SJCRH30 (cell line): ENCODE measurements around the gene ADISSP. TPM values are rescaled to one million over a fixed set of nuclear protein-coding genes. Genes with fewer than 3 reads are reported as not detected.

Source experiments
- DNase-seq, 2 experiments: peaks; one replicate each; pipeline ENCODE4 v3.0.0-alpha.2; 2015 to 2020
- H3K27ac ChIP-seq: fragments of 250-450 bp; sonication (Bioruptor Pico); 2 replicates; pipeline ENCODE4 v1.5.1; 2020; ENCODE audit warnings: mild to moderate bottlenecking, moderate library complexity
- H3K27me3 ChIP-seq: fragments of 250-450 bp; sonication (Bioruptor Pico); 2 replicates; pipeline ENCODE4 v1.5.1; 2020; ENCODE audit warnings: mild to moderate bottlenecking, moderate library complexity
- H3K36me3 ChIP-seq: fragments of 250-450 bp; sonication (Bioruptor Pico); 2 replicates; pipeline ENCODE4 v1.5.1; 2020; ENCODE audit warnings: mild to moderate bottlenecking, moderate library complexity
- H3K4me1 ChIP-seq: fragments of 250-450 bp; sonication (Bioruptor Pico); 2 replicates; pipeline ENCODE4 v1.5.1; 2020; ENCODE audit warnings: mild to moderate bottlenecking, moderate library complexity
- H3K4me3 ChIP-seq: fragments of 250-450 bp; sonication (Bioruptor Pico); 2 replicates; pipeline ENCODE4 v1.5.1; 2020; ENCODE audit warnings: mild to moderate bottlenecking, moderate library complexity
- H3K9me3 ChIP-seq: fragments of 250-450 bp; sonication (Bioruptor Pico); replicated peaks from 2 replicates; pipeline ENCODE4 v1.5.1; 2020; ENCODE audit warnings: mild to moderate bottlenecking, moderate library complexity
- total RNA-seq: library from RNA; depleted of rRNA; stranded (reverse); fragments of >200 nt; shearing (Covaris generic); gene quantifications from 2 replicates; pipeline ENCODE4 v1.2.3, GENCODE V29; 2014

The ADISSP gene
- total RNA-seq, 1 experiment from 2014 or later, result 44.9 TPM

DNA sequence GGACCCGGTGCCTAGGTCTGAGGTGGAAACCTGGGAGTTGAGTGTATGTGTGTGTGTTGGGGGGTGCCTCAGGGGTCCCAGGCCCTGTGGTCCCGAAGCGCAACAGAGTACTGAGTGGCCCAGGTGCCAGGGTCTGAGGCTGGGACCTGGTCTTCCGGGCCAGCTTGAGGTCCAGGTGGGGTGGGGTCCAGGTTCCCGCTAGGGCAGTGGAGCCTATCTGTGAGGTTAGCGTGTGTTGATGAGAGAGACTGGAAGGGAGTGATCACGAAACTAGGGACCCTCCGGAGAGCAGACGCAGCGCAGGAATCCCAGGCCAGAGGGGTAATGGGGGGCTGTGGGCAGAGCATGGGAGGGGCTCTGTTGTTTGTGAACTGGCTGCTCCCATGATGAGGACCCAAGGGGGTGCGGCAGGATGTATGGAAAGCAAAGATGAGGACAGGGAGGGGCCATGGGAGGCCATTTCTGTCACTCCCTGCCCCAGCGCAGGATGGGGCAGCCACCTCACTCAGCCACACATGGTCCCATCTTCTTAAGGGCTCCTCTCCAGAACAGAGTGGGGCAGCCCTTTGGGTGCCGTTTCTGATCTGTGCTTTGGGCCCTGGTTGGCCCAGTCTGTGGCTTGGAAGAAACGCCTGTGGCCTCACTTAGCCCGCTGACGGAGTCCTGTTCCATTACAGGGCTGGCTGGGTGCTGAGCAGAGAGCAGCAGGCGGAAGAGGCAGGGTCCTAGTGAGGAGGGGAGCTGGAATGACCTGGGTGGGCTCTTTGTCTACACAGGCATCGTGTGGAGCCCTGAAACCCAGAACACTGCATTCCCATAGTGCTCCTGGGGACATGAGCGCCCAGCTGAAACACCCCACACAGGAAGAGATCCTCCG lies 34.2 kb downstream of the ADISSP start:
- no peak overlapping the region for H3K4me3 ChIP-seq
- DNase-seq, result no peak
- H3K27me3 ChIP-seq, result no peaks in the 10 kb centered on the region
- H3K4me1 ChIP-seq, result no peaks in the 10 kb centered on the region
- H3K9me3 ChIP-seq, result no peaks in the 10 kb centered on the region
- no peaks in the 10 kb centered on the region for H3K36me3 ChIP-seq
- no peak overlapping the region for H3K27ac ChIP-seq

DNA sequence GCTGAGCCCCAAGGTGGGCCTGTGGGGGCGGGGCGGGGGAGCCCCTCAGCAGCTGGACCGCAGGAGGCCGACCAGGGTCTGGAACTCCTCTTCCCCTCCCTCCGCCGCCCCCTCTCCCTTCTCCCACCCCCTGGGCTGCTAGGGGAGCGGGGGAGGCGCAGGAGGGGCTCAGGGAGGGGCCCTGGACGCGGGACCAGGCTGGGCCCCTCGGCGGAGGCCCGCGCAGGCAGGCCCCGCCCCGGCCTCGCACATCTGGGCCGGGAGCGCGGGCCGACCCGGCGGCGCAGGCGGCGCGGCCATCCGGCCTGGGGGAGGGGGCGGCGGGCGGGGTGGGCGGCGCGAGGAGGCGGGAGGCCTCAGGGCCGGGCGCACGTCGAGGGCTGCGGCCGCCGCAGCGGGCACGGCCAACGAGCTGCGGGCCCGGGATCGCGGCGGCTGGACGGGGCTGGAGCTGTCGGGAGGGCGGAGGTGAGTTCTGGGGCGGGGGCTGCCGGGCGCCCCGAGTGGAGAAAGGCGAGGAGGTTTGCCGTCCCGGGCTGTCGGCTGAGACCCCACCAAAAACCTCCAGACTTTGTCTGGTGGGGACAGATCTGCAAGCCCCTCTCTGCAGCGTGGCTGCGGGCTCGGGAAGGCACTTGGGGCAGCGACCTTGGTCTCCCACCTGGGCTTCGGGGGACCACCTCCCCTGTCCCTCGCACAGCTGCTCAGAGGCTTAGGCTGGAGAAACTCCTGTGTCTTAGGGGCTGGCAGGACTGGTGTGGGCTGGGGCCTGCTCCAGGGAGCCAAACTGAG lies 35.0 kb downstream of the ADISSP start, which contains the start of gene HSPA12B:
TSS of gene HSPA12B (plus strand) at position 359 of the 792 bp plus-strand sequence. CDS start 5,990 bp downstream, outside the sequence.
- Histone ChIP-seq H3K27me3 (no peaks in the 10 kb centered on the region), H3K4me1 (peaks cover 4% of the 10 kb centered on the region; the same call in 1 of the 2 replicates), H3K9me3 (no peaks in the 10 kb centered on the region), H3K36me3 (no peaks in the 10 kb centered on the region), H3K4me3 (no peak within 1 kb of the TSS), H3K27ac (no peak within 1 kb of the TSS)
- no peak for DNase-seq

DNA sequence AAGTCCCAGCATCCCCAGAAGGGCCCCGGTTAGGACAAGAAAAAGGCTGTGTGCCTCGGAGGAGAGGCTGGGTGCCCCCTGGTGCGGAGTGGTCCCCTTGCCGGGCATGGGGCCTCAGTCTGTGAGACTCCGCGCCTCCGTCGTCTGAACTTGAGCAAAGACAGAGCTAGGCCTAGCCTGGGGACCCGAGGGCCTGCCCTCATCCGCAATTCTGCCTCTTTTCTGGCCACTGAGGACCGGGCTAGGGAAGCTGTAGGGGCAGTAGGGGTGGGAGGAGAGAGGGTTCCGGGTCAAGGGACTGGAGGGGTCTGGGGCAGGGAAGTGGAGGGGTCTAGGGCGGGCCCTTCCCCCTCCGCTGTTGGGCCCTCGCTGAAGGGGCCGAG lies 35.6 kb downstream of the ADISSP start:
- Histone ChIP-seq H3K4me3 (no peak overlapping the region), H3K36me3 (no peaks in the 10 kb centered on the region), H3K27me3 (no peaks in the 10 kb centered on the region), H3K27ac (no peak overlapping the region), H3K4me1 (peaks cover 4% of the 10 kb centered on the region; the same call in 1 of the 2 replicates), H3K9me3 (no peaks in the 10 kb centered on the region)
- no peak for DNase-seq

DNA sequence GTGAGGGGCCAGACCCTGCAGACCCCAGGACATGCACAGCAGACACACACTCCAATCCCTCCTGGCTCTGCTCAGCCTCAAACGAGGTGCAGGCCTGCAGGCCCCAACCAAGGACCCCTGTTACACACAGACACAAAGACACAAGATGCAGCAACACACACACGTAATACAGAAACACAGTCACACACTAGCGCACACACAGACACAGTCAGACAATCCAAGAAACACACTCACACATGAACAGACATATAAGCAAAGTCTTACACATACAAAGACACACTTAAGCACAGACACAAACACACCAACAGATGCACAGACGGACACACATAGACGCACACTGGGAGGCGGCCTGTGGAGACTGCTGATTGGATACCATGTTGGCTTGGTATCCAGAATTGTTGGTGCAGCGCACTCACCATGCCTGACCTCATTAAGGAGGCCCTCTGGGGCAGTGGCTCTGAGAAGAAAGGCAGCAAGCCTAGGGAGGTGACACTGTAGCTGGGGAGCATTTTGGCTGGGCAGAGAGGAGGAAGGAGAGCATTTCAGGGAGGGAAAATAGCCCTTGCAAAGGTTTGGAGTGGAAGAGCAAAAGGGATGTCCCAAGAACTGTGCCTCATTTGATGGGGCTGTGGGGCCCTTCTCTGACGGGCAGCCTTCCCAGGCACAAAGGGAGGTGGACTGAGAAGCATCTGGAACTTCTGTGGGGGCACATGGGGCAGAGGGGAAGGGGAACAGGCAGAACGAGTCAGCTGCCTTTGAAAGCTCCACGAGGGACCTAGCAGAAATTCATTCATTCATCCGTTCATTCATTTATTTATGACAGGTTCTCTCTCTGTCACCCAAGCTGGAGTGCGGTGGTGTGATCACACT lies 36.5 kb downstream of the ADISSP start:
- Histone ChIP-seq H3K36me3 (no peaks in the 10 kb centered on the region), H3K27ac (no peak overlapping the region), H3K4me3 (no peak overlapping the region), H3K4me1 (peaks cover 4% of the 10 kb centered on the region; the same call in 1 of the 2 replicates), H3K9me3 (no peaks in the 10 kb centered on the region), H3K27me3 (no peaks in the 10 kb centered on the region)
- no peak for DNase-seq

DNA sequence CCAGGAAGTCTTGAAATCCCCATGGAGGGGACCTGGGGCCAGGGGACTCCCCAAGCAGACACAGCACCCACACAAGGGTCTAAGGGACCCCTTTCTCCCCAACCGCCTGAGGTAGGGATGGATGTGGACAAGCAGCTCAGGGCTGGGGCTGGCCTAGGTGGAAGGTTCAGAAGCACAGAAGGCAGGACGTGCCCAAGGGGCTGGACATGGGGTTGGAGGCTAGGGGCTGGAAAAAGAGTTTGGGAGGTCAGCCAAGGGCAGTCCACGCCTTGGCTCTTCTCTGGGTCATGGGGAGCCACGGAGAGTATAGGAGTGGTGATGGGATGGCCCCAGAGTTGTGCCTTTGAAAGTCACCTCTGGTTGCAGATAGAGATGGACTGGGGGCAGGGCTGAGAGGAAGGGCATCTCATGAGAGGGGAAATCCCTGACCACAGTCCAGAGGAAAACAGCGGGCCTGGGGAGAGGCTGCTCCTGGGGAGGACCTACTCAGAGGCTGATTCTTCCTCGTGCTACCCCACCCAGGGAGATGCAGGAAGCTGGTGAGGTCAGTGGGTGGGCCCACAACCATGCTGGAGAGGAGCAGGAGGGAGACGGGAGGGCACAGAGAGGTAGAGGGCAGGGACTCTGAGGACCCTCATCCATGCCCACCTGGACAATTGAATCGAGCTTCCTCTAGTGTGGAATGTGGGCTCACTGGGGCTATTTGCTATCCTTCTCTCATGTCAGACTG lies 37.6 kb downstream of the ADISSP start:
- Histone ChIP-seq H3K27ac (no peak overlapping the region), H3K9me3 (no peaks in the 10 kb centered on the region), H3K4me3 (no peak overlapping the region), H3K27me3 (no peaks in the 10 kb centered on the region), H3K36me3 (no peaks in the 10 kb centered on the region), H3K4me1 (peaks cover 4% of the 10 kb centered on the region; the same call in 1 of the 2 replicates)
- no peak for DNase-seq

DNA sequence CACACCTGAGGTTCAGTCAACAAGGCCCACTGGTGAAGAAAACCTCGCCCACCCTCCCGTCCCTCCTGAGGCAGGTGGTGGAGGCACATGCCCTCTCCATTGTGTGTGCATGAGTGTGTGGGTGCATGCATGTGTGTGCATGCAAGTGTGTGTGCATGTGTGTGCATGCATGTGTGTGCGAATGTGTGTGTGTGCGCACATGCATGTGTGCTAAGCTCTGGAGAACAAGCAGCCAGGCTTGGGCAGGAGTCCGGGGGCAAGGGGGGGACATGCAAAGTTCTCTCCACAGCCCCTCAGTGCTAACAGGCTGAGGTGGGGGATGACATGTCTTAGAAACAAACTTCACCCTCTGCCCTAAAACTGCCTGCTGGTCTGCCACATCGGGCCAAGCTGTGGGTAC lies 38.2 kb downstream of the ADISSP start:
- H3K4me1 ChIP-seq, result peaks cover 4% of the 10 kb centered on the region; the same call in 1 of the 2 replicates

DNA sequence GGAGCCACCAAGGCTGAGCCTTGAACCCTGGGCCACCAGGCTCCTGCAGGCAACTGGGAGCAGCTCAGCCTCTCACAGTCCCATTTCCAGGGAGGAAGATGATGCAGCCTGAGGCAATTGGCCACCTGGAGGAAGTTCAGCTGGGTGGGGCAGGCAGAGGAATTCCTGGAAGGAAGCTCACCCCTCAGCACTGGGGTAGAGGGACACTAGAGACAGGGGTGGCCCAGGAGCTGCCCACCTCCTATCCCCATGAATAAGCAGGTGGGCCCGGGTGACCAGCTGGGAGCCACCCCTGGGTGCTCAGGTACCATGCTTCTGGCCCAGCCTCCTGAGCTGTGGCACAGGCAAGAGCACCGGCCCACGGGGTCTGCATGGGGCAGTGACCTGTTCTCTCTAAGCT lies 38.7 kb downstream of the ADISSP start:
- no peak overlapping the region for H3K27ac ChIP-seq
- H3K4me3 ChIP-seq, result no peak overlapping the region
- peaks cover 4% of the 10 kb centered on the region; the same call in 1 of the 2 replicates for H3K4me1 ChIP-seq
- no peaks in the 10 kb centered on the region for H3K9me3 ChIP-seq
- DNase-seq, result no peak
- no peaks in the 10 kb centered on the region for H3K36me3 ChIP-seq
- no peaks in the 10 kb centered on the region for H3K27me3 ChIP-seq

More for the DNA sequence above, 38.2 kb downstream of the ADISSP start:
- H3K27me3 ChIP-seq, result no peaks in the 10 kb centered on the region
- H3K36me3 ChIP-seq, result no peaks in the 10 kb centered on the region
- H3K4me3 ChIP-seq, result no peak overlapping the region
- H3K9me3 ChIP-seq, result no peaks in the 10 kb centered on the region
- DNase-seq, result no peak
- no peak overlapping the region for H3K27ac ChIP-seq

DNA sequence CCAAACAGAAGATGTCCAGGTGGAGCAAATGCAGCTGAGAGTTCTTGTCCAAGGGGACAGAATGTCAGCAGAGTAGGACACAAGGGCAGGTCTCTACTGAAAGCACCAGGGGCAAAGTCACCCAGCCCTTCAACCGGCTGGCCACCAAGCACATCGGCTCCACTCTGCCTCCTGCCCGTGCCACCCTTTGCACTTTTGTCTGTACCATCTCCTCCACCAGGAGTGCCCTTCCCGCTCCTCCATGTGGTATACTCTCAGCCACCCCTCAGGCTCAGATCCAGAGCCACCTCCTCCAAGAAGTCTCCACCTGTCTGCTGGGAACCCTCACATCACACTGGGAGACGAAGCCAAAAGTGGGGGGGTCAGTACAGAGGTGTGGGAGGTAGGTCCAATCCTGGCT lies 39.2 kb downstream of the ADISSP start:
- Histone ChIP-seq H3K4me3 (no peak overlapping the region), H3K36me3 (no peaks in the 10 kb centered on the region), H3K27me3 (no peaks in the 10 kb centered on the region; the same call in 1 of the 2 replicates), H3K27ac (no peak overlapping the region), H3K4me1 (peaks cover 4% of the 10 kb centered on the region; the same call in 1 of the 2 replicates), H3K9me3 (no peaks in the 10 kb centered on the region)
- DNase-seq, result no peak

DNA sequence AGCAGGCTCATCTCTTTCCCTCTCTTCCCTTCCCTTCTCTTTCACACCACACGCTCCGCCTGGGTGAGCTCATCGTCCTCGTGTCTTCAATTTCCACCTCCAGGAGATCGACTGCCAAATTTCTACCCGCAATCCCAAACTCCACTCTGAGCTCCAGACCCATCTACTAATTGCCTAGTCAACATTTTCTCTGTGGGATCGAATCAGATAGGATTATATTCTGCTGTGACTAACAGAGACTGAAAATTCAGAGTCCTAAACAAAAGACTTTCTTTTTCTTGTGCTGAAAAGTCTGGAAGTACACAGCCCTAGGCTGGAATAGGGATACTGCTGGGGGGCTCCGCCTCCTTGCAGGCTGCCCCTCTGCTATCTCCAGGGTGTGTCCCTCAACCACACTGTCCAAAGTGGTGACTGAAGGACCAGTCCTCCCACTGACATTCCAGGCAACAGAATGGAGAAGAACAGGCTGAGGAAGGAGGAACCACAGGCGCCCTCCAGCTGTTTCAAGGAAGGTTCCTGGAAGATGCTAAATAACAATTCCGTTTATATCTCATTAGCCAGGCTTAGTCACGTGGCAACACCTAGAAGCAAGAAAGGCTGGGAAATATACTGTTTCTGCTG lies 40.0 kb downstream of the ADISSP start:
- Histone ChIP-seq H3K27me3 (no peaks in the 10 kb centered on the region; the same call in 1 of the 2 replicates), H3K9me3 (no peaks in the 10 kb centered on the region), H3K27ac (no peak overlapping the region), H3K36me3 (no peaks in the 10 kb centered on the region), H3K4me1 (peaks cover 4% of the 10 kb centered on the region; the same call in 1 of the 2 replicates), H3K4me3 (0 out of 2 replicates have a peak overlapping the region, but pooled peaks have one; percentile 0)
- peak in 1 of 2 experiments; percentile 28 for DNase-seq

DNA sequence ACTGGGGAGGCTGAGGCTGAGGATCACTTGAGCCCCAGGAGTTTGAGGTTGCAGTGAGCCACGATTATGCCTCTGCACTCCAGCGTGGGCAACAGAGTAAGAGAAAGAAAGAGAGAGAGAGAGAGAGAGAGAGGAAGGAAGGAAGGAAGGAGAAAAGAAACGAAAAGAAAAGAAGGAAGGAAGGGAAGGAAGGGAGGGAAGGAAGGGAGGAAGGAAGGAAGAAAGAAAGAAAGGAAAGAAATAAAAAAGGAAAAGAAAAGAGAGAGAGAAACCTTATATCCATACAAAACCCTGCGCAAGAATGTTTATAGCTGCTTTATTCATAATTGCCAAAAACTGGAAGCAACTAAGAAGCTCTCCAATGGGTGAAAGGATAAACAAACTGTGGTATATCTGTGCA lies 43.2 kb downstream of the ADISSP start:
- Histone ChIP-seq H3K36me3 (no peaks in the 10 kb centered on the region), H3K27ac (no peak overlapping the region), H3K4me3 (no peak overlapping the region), H3K4me1 (peaks cover 4% of the 10 kb centered on the region; the same call in 1 of the 2 replicates), H3K9me3 (no peaks in the 10 kb centered on the region), H3K27me3 (no peaks in the 10 kb centered on the region; the same call in 1 of the 2 replicates)
- no peak for DNase-seq

DNA sequence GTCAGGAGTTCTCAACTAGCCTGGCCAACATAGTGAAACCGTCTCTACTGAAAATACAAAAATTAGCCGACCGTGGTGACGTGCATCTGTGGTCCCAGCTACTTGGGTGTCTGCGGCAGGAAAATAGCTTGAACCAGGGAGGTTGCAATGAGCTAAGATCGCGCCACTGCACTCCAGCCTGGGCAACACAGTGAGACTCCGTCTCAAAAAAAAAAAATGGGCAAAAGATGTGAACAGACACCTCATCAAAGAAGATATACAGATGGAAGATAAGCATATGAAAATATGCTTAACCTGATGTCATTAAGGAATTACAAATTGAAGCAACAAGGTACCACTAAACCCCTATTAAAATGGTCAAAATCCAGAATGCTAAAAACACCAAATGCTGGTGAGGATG lies 44.3 kb downstream of the ADISSP start:
- DNase-seq, result no peak
- Histone ChIP-seq H3K36me3 (no peaks in the 10 kb centered on the region), H3K27ac (no peak overlapping the region), H3K9me3 (no peaks in the 10 kb centered on the region), H3K27me3 (no peaks in the 10 kb centered on the region; the same call in 1 of the 2 replicates), H3K4me1 (peaks cover 4% of the 10 kb centered on the region; the same call in 1 of the 2 replicates), H3K4me3 (no peak overlapping the region)

DNA sequence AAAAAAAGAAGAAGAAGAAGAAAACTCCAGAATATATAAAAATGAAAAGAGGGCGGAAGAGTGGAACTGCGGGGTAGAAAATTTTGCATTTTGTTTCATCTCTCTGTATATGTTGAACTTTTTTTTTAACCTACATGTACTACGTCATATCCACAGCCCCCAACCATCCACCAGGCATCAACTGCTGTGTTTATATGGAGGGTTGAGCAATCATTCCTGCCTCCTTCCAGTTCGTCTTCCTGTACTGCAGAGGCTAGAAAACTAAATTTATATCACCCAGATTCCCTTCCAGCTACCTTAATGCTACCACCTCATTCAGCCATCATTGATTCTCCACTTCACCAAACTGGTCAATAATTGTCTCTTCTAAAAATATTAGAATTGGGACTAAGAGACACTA lies 45.6 kb downstream of the ADISSP start:
- no peaks in the 10 kb centered on the region for H3K36me3 ChIP-seq
- H3K27ac ChIP-seq, result no peak overlapping the region
- no peaks in the 10 kb centered on the region for H3K4me1 ChIP-seq
- no peaks in the 10 kb centered on the region for H3K9me3 ChIP-seq
- no peak for DNase-seq
- H3K27me3 ChIP-seq, result no peaks in the 10 kb centered on the region; the same call in 1 of the 2 replicates
- no peak overlapping the region for H3K4me3 ChIP-seq

DNA sequence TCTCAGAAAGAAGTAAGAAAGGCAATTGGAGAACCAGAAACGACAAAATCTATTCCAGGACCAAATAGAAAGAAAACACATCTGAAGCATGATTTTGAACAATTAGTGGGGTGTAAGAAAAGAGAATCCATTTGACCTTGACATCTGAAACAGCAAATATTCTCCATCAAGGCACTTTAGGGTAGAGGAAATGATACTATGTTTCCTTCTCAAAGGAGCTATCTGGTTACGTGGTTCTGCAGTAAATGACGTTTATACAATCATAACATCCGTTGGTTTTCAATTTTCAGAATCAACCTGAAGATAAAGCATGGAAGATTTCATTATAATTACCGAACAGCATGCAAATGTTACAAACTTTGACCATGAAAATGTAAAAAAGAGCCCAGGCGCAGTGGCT lies 46.9 kb downstream of the ADISSP start:
- Histone ChIP-seq H3K4me3 (no peak overlapping the region), H3K27me3 (no peaks in the 10 kb centered on the region; the same call in 1 of the 2 replicates), H3K9me3 (no peaks in the 10 kb centered on the region), H3K4me1 (no peaks in the 10 kb centered on the region), H3K36me3 (no peaks in the 10 kb centered on the region), H3K27ac (no peak overlapping the region)
- no peak for DNase-seq
